GDM1 (cell line): ENCODE results near the gene FSHR.

ENCODE experiments used
- DNase-seq: peaks from one replicate; lab custom pipeline; 2025; lab: John Stamatoyannopoulos, UW

The FSHR gene

DNA sequence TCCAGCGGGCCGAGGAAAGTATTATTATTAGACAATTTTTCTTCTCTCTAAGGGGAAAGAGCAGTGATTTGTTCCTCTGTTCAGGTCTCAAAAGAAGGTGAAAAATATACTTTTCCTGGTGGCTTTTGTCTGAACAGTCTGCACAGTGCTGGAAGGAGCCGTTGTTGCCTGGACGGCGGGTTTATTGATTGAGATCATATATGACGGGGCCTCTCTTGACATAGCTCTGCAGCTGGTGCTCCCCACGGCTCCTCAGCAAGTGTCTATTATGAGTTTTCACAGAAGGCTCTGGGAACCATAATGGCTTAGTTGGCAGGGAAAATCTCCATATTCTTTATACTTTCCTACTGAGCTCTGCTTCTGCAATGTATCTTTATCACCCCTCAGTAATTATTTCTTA is 42.9 kb downstream of the FSHR start:
- no peak for DNase-seq

DNA sequence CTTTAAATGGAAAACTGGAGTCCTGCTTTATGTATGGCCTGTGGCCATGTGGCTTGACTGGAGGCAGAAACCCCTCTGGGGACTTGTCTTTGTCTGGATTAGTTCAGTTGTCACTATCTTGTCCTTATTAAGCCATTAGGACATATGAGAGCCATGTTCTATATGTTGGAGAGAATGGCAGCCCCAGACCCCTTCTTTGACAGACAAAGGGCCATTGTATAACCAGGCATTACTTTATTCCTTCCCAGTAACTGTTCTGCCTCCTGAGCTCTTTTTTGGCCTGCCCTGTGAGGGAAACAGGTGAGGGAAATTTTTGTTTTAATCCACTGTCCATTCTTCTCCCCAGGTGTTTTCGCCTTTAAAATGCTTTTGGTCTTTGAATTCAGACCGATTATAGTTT is 43.3 kb downstream of the FSHR start:
- no peak for DNase-seq

DNA sequence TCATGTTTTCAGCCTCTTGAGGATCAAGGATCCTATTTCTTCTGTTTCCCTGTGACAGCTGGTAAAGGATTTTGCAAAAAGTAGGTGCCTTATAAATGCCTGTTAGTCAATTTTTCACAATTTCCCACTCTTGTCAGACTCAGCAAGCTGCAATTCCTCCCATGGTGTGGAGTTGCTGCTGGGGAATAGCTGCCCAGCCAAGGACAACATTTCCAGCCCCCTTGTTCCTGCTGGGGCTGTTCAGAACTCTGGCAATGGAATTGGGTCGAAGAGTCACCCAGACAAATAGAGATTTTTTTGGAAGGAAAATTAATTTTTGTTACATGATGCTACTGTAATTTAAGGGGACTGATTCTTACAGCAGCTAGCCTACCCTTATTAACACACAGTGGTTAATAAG is 43.7 kb downstream of the FSHR start:
- no peak for DNase-seq

DNA sequence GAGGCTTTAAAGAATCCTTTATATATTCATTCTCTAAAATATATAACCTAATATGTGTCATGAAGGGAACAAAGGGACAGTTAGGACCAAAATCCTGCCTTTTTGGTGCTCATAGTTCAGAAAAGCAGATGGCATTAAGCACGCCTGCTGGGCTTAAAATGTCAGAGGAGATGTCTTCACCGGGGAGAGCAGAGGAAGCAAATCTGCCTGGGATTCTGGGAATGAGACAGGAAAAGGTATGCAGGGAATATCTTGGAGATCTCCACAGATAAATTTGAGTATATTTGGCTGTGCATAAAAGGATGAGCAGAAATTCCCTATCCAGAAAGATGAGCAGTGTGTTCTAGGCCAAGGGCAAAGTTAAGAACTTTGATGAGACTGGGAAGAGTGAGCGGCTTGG is 45.5 kb downstream of the FSHR start:
- DNase-seq, result no peak

DNA sequence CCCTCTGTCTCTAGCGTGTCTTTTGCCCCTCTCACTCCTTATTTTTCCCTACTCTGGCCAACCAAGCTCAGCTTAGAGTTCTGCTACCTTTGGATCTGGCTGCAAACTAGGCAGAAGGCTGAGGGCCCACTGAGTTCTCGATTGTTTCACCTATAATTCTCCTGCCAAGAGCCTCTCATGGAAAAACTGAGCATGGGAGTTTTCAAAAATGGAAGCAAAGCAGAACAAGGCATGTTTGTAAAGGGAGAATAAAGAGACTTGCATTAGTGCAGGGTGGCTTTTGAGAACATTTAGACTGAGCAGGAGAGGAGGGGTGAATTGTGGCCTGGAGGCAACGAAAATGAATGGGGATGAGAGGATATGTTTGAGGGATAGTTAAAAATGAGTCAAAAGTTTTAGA is 45.9 kb downstream of the FSHR start:
- DNase-seq, result no peak

DNA sequence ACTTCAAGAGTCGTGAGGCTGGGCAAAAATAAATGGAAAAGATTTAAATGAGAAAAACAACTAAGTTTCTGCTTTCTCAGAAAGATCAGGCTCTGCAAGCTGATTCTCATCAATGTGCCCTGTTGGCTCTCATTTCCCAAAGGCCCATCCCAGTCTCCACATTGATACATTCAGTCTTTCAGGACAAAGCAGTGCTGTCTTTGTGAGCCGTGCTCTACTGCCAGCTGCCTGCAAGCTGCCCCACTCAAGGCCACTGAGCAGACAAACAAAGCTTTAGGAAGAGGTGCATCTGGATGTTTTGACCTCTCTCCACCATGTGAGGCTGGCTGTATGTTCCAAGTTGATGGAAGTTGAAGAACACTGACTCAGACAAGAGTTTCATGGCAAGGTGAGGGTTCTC is 48.8 kb downstream of the FSHR start:
- DNase-seq, result no peak

DNA sequence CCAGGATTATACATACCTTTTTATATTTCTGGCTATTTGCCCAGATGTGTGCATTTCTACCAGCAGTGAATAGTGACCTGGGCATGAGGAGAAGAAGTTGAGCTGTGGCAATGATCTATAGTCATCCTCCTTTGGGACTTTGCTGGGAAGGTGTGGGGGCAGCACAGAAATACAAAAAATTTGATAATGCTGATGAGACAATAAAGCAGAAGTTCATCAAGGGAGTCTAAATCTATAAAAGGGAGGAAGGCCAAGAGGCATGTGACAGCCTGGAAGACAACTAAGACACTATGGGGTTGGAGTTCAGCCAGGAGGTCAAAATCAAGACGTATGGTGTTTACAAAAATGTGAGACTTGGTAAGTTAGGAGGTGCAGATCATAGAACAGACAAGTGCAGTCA is 52.2 kb downstream of the FSHR start:
- DNase-seq, result no peak

DNA sequence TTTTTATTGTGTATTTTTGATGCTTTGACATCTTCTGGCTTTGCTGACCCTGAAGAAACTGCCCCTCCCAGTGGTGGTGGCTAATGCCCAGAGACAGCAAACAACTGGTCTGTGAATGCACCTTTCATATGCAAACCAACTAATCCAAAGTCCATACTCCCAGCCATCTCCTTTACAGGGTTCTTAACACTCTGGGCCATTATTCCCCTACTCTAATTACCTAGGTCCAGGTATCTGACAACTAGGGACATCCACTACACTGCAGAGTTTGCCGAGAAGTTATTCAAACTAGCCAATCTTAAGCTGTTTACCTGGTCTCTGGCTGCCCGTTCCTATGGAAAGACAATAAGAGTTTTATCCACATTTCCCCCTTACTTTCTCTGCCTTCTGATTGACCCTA is 73.6 kb downstream of the FSHR start:
- DNase-seq, result no peak

DNA sequence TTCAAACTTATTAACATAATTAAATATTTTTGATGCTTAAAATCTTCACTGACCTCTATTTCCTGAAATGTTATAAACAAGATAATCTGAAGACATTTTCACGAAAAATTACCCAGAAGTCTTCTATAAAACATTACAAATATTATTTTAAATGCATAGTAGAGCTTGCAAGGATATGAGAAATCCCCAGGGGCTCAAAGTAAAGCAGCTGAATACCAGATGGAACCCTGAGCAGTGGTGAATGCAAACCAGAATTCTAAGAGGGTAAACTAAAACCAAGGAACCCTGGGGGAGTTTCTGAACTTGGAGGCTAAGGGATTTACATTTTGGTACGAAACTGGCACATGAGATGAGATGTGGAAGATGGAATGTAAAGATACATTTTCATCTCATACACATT is 83.6 kb downstream of the FSHR start:
- no peak for DNase-seq

DNA sequence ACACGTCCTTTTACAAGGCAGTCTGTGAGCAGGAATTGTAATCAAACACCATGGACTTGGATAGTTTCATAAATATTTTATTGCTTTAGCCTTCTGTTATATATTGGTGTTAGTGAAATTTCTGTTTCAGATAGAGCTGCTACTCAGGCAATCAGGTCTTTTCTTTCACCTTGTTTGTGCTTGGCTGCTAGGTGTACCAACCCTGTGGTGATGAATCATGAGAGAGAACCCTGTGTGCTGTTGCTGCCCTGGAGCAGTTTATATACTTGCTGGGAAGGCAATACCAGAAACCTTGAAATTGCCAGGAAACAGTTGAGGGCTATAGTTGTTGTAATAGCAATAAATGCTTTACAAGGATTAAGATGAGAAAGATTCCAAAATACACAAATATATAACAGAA is 84.5 kb downstream of the FSHR start:
- DNase-seq, result no peak

DNA sequence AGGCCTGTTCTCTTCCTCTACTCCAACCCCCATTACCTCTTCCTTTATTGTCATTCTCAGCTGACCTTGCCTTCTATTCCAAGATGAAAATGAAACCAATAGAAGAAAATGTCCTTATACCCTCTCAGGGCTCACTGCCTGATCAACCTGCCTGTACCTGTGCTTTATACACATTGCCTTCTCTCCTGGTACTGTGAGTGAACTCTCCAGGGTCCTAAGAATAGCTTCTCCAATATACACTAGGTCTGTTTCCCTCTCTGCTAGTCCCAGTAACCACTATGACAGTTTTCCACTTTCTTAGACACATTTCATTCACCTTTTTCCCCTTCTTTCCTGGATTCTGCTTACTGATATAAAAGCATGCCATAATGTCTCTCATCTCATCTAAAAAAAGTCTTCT is 85.7 kb downstream of the FSHR start:
- DNase-seq, result no peak

DNA sequence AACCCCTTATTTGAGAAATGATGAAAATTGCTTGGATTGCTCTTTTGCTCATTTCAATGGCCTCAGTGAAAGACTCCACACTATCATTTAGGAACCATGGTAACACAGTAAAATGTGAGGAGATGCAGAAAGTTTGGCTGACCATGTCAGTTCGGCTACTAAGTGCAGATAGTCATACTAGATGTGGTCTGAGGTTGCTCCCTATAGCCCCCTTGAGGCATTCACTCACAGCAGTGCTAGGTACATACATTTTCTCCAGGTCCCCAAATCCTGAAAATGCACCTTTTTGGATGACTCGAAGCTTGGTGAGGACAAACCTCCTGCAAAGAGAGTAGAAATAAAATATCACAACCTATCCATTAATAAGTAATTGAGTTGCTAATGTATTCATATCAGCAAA is 86.3 kb downstream of the FSHR start:
- DNase-seq, result no peak

DNA sequence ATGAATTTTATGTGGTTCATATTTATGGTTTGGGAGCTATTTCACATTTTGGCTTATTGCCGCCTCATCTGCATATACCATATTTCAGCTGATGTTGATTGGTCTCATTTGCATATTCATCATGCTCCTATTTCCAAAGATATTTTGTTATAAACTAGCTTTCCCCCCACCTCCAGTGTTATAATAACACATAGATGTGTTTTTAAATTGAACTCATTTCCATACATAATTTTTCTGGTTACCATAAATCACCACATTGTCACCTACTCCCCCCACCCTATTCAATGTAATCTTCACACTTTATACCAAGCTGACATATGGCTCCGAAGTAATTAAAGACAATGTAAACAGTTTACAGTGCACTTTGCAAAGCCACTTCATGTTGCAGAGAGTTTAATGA is 101.2 kb downstream of the FSHR start:
- no peak for DNase-seq

DNA sequence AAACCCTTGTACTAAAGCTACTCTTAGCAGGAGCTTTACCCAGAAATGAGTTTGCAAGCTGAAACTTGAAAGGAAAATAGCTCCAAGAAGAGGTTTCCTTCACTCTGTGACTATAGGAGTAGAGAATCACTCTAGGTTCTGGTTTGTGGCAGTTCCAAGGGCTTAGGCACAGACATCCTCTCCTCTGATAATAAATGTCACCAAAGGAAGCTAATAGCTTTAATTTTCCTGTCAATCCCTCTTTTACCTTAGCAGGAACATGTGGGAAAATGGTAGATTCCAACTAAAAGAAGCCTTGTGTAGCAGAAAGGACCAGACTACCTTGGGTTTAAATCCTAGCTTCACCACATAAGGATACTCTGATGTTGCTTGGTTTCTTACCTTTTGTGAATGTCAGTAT is 104.0 kb downstream of the FSHR start:
- no peak for DNase-seq

DNA sequence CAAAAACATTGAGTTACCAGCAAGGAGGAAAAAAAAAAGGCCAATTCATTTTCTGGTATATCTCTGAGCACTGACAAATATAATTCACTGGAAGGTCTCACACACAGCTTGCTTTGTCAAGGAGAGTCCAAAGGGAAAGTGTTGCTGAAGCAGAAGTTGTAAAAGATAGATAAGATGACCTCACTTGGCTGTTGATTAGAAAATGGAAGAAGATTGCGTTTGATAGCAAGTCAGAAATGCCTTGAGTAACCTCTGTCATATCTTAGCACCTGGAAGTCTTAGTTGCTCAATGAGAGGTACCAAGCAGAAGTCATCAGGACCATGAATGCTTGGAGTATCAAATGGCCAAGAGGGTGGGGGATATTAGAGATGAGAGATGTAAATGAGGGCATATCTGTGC is 105.2 kb downstream of the FSHR start:
- DNase-seq, result no peak

DNA sequence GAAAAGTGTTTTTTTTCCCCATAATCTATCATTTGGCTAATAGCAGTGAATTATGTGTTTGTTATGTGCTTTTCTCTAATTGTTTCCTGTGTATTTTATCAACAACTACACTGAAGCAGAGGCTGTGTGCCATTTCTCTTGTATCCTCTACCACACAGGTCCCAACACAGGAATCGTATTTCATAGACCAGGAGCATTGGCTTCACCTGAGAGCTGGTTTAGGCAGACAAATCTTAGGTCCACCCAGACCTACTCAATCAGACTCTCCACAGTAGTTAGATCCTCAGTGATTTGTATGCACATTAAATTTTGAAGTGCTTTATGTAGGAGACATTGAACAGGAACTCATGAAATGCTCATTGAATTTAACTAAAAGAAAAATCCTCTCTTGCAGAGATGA is 109.2 kb downstream of the FSHR start:
- no peak for DNase-seq

DNA sequence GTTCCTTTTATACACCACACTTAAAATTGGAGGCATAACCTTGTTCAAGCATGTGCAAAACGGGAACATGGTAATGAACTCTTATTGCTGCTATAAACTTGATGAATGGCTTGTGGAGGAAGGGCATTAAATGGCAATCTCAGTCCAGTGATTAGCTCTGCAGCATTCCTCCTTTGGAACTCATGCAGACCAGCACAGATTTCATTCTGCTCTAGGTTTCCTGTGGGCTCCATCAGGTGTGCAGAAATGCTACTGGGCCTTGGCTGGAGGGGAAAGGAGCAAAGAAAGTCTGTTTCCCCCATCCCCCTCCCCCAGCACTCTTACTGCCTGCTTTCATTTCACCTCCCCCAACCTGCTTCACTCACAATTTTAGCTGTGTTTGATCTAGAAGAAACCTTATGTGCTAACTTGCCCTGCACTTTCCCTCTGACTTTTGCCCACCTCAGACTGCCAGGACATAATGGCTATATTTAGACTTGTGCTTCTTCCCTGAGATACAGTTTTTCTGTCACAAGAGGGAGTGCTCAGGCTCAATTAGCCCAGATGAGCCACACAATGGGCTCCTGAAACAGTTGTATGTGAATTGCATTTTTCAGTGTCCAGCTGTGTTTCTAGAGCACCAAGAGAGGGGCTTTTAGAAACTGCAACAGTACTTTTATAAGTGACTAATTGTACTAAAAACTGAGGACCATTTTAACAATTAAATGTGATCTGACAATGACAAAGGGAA is 109.8 kb downstream of the FSHR start:
- no peak for DNase-seq

DNA sequence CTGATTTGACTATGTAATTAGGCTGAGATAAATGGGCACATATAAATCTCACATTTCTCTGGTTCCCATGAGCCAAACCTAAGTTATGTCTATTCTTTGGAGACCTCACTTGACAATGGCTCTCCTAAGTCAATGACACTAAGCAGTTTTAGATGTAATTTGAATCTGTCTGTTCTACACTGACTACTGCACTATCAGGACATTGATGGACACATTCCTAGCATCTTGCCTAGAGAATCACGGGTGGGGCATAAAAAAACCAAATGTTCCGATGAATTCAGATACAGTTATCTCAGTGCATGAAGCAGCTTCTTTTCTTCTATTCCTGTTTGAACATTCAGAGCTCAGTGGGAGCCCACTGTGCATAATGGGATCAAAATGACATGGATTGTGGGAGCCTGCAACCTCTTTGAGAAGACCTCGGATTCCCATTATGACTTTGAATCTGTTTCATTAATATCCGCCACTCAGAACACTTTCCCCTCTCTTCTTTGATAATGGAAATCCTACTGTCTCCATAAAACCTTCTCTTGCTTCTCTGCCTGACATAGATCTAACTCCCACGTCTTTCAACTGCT is 110.8 kb downstream of the FSHR start:
- DNase-seq, result no peak

DNA sequence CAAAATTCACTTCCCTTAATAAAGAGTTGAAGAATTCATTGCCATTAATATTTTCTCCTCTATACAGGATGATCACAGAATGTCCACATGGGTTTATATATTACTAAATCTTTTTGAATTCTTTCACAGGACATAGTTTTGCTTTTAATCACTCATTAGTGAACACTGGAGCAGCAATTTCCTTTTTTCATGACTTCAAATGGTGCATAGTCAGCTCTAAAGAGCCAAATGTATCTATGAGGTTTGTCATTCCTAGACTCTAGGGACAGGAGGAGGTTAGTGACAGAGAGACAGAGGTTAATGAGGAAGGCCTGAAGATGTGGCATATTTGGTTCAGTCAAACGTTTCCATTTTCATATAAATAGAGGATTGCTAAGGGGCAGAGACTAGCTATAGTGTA is 111.8 kb downstream of the FSHR start:
- no peak for DNase-seq

DNA sequence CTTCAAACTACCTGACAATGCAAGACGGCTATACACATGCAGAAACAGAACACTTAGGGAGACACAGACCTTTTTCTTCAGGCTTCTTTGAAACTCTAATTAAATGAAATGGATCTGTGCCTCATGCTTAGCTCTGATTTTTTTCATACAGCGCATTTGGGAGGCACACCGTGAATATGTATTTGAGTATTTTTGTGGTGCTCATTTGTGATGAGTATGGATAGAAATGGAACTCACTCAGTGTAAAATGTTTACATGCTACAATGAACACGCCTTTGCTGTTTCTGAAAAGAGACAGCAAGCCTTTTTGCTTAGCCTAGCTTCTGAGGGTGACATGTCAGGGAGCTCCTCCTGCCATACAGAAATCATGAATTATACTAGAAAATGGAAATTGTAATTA is 113.3 kb downstream of the FSHR start:
- no peak for DNase-seq

DNA sequence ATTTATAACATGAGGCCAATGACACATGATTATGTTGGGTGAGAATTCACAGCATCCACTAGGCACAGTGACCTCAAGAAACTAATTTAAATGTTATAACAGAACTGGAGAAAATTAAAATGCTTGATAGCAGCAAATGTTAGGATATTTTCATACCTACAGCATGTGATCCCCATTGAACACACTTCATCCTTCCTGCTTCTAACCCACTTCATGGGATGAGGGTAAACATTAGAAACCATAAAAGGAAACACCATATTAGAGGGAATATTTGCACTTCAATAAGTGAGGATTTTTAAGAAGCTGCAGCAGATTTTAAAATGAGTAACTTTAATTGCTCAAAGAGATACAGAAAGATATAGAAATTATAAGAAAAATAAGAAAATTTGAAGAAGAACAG is 117.1 kb downstream of the FSHR start:
- no peak for DNase-seq

DNA sequence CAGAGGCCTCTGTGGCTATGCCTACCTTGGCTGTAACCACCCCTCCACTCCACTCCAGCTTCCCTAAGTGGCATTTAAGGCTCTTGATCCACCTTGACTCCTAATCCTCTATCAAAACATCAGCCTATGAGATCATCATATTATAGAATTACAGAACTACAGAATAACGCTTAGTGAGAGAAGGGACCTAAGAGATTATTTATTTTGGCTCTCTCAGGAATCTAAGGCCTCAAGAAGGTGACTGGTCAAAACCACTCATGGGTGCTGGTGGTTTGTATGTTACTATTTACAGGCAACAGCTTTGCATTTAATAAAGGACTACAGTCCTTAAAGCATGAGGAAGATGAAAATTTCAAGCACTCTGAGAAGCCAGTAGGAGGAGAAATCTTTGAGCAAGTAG is 118.8 kb downstream of the FSHR start:
- no peak for DNase-seq

DNA sequence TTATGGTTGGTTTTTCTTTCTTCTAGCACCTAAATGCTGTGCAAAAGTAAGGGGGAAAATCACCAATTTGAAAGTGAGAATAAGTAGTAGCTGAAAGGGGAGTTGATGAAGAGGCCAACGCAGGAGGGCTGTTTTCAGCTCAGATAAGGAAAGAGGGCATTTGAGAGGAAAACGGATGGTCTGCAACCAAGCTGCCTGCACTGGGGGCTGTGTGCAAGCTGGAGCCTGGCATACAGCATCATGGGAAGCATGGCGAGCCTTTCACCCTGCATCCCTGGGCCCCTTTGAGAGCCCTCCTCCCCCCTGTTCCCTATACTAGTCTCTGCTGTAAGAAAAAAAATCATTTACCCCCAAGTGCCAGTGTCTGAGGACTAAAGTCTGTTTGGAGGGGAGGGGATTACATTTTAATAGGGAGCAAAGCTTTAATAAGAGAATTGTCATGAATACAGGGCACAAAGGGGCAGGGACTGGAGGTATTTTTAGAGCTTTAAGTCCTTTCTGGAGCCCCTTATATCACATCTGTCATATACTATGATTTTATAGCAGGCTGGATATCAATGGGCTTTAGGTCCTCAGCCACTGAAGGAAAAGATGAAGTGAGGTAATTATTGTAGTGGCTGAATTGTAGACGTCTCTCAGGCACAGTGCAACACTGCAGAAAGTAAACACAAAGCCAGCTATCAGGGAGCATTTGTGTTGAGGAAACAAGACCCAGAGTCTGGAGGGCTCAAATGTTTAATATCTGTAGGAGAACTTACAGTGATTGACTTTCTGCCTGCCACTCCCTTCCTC is 120.7 kb downstream of the FSHR start:
- DNase-seq, result no peak

DNA sequence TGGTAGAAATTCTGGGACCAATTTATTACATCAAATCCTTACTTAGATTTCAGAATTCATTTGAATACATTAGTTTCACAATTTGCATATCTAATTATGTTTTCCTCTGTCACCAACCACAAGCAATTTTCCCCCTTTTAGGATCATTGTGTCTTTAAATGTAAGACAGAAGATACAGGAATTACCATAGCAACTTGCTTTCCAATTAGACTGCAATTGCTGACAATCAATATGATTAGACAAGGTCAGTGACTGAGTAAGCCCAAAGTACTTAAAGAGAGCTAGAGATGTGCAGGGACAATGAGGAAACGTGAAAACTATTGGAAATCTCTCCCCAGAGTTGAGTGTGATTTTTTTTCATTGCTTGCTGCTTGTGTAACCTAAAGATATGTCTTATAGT is 121.4 kb downstream of the FSHR start:
- no peak for DNase-seq
